T-helper 2 cell (primary cell): ENCODE results near the gene GCNA.

ENCODE experiments used
- DNase-seq, 5 experiments: peaks; one replicate each; pipeline versions ENCODE4 v3.0.0 to v3.0.0-alpha.2; 2012 to 2022
- total RNA-seq, 2 donors: gene quantifications; one replicate each; lab custom pipeline; 2026; lab: John Stamatoyannopoulos, UW

The GCNA gene, protein sequence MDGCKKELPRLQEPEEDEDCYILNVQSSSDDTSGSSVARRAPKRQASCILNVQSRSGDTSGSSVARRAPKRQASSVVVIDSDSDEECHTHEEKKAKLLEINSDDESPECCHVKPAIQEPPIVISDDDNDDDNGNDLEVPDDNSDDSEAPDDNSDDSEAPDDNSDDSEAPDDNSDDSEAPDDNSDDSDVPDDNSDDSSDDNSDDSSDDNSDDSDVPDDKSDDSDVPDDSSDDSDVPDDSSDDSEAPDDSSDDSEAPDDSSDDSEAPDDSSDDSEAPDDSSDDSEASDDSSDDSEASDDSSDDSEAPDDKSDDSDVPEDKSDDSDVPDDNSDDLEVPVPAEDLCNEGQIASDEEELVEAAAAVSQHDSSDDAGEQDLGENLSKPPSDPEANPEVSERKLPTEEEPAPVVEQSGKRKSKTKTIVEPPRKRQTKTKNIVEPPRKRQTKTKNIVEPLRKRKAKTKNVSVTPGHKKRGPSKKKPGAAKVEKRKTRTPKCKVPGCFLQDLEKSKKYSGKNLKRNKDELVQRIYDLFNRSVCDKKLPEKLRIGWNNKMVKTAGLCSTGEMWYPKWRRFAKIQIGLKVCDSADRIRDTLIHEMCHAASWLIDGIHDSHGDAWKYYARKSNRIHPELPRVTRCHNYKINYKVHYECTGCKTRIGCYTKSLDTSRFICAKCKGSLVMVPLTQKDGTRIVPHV
- 5.9 to 11.5 reads per million in 2 donors for total RNA-seq

DNA sequence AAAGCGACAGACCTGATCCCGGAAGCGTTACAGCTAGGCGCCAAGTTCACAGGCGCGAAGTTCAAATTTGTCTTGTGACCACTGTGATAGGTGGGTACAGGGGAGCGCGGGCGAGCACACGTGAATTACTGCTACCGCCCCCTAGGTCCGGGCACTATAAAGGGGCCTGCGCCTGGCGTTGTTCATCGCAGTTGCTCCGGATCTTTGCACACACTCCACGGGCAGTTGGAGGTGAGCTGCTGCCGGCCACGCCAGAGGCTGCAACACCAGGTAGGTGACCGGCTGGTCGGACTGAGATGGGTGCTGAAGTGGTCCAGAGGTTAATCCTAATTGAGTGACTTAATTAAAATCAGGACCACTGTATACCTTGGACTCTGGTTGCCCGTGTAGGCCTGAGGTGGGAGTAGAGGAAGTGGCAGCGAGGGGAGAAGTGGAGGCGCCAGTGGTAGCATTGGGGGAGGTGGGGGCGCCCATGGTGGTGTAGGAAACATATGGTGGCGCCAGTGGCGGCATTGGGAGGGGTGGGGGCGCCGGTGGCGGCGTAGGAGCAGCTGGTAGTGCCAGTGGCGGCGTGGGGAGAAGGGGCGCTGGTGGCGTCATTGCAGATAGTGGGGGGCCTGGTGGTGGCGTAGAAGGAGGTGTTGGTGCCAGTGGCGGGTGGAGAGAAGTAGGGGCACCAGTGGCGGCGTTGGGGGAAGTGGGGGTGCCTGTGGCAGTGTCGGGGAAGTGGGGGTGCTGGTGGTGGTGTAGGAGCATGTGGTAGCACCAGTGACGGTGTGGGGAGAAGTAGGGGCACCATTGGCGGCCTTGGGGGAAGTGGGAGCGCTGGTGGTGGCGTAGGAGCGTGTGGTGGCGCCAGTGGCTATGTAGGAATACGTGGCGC lies at the start of gene GCNA:
Gene GCNA, plus strand, starts transcription at position 185 of the 883 bp plus-strand sequence. CDS start 2,385 bp downstream, outside the sequence.
- no peak for DNase-seq

DNA sequence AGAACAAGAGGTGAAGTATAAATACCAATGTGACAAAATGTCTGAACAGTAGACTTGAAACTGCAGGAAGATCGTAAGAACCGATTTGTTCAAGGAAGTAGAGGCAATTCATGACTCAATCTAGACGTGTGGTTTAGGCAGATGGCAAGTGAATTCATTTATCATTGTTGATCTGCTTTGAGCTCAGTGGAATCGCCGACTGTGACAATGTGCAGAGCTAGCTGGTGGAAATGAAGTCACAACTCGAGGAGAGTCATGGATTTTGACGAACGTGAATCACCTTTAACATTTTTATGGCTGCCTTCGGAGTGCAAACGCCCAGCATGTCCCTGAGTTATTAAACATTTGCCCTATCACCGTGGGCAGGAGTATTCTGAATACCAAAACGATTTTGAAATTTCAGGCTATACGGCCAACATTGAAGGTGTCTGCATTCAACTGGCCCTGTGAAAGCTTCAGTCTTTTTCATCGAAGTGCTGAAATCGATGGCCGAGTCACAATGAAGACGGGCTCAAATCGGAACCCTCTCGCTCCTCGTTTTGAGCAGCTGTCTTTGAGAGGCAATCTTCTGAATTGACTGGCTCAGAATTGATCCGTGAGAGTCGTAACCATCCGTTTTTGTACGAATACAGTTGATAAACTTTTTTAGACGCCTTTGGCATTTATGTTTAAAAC lies 46.0 kb upstream of the GCNA start:
- peak in 4 of 5 experiments; percentile 24 to 96 (median 60) for DNase-seq

DNA sequence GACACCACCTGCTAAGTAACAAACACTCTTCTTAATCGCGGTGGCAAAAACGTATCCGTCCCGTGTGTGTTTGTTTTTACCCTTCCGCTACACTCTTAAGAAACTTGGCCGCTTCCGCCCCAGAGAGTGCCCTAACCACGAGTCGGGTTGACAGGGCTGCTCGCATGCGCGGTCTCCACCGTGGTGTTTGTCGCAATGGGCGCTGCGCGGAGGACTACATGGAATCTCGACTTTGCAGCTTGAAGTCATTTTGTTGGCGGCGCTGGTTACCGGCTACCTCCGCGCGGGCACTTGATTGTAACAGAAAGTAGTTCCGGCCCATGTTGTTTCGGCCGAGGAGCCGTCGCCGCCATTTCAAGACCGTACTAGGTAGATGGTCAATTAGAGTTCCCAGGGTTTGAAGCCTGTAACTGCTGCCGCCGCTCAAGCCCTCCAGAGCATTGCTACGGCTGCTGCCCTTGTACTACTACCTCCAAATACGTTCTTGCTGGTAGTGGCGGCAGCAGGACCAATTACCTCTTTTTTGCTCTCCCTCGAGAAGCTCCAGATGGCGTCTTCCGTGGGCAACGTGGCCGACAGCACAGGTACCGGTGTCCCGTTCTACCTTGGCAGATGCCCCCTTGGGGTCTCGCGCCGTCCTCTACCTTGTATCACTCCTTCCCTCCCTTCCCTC lies 45.3 kb upstream of the GCNA start, which contains the start of gene OGT:
Gene OGT, plus strand, starts transcription at position 352 of the 673 bp plus-strand sequence. Its CDS starts 196 bp downstream, at position 548.
- DNase-seq, result peak; percentile 76 to 99 (median 91)

DNA sequence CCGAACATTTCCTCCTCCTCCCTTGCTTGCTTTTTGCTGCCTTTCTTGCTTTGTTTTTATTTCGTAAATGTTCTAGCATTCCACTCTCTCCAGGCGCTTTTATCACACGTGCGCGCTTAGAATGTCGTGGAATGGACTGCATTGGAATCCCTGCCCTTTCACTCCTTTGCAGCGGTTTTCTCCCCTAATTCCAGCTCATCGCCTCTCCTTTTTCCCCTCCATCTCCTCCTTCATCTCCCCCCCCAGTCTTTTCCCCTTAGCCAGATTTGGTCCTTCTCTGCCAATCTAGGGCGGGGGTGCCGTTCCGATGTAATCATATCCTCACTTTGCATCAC lies 44.8 kb upstream of the GCNA start:
- no peak for DNase-seq

DNA sequence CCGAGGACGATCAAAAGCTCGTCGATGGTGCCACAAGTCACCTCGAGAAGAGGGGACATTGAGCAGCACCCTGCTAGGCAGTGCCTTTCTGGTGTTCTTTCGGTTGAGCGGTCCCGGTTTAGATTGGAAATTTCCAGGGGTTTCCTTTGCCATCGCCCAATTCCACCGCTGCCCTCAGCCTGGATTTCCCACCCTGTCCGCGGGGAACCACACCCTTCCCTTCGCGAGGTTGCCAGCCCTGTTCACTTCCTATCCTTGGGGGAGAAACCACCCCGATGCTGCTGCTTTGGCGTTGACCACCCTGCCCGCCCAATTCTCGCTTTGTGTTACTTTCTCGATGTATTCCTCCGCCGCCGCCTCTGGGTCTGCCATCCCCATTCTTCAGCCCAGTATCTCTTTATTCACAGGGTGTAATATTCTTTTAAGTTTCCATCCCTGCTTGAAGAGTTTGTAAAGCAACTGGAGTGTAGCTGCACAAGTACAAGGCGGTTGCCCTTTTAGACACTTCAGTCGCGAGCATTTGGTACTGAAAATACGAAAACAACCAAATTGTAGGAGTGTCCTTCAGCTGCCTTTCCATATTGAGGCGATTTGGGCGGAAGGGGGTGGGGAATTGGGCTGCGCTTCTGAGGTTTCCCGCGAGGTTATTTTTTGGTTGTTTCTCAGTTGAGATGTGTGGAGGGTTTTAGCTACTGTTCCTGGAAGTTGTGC lies 44.2 kb upstream of the GCNA start:
- peak in 4 of 5 experiments; percentile 26 to 86 (median 42) for DNase-seq

DNA sequence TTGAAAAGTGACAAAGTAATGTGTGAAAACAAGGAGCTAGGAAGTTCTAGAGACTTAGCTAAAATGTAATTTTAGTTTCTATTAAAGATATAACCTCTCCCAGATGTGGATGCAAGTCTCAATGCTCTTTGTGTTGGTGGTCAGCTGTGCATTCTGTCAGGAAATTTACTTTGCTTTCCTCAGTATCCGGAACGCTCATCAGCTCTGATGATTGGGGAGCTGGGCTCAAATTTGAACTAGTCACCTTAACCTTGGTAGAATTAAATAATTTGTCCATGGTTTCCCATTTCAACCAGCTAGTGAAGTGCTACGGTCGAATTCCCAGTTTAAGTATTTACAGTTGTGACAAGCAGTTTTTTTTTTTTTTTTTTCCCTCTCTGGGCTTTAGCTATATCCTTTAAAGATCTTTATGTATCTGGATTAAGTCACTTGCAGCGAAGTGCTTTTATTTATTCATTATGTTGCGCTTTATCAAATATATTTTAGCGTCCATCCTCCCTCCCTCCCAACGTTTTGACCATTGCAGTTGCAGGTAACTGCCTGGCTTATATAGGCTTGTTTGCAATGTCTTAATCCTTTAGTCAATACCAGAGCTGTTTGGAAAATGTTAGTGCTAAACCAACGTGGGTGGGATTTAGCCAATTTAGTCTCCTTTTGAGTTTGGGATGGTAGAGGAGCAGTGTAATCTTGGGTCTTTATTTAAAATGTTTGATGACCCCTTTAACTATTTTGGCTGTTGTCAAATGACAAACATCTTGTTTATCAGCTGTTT lies 43.3 kb upstream of the GCNA start:
- no peak for DNase-seq

DNA sequence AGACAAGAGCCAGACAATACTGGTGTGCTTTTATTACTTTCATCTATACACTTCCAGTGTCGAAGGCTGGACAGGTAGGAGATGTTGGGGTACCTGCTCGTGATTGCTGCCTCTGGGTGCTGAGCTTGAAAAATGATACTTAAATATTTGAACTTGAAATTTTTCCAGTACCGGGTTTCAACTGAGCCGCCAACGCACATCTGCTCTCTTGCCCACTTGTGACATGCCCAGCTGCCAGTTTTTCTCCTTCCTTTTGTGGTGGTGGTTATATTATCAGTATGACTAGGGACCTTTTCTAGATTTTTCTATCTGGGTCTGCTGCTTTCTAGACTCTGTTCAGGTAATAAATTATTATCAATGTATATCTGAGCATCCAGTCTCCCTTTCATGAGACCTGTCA lies 42.0 kb upstream of the GCNA start:
- DNase-seq, result peak in 1 of 5 experiments; percentile 63

DNA sequence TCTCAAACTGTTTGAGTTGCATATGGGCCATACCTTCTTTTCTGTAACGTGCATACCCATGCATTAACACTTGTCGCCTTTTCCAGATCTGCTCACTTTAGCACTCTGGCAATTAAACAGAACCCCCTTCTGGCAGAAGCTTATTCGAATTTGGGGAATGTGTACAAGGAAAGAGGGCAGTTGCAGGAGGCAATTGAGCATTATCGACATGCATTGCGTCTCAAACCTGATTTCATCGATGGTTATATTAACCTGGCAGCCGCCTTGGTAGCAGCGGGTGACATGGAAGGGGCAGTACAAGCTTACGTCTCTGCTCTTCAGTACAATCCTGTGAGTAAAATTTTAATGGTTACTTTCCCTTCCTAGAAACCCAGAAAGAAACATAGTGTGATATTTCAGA lies 40.5 kb upstream of the GCNA start:
- no peak for DNase-seq

DNA sequence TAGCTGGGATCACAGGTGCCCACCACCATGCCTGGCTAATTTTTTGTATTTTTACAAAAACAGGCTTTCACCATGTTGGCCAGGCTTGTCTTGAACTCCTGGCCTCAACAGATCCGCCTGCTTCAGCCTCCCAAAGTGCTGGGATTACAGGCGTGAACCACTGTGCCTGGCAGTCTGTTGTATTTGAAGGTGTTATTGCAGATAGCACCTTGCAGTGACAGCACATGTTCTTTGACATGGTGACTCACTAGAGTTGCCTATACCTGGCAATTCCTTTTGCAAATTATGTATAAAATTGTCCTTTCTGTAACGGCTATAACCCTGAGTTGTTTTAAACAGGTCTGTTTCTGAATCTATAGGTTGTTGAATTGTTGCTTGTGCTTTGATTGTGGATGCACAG lies 37.4 kb upstream of the GCNA start:
- DNase-seq, result no peak

DNA sequence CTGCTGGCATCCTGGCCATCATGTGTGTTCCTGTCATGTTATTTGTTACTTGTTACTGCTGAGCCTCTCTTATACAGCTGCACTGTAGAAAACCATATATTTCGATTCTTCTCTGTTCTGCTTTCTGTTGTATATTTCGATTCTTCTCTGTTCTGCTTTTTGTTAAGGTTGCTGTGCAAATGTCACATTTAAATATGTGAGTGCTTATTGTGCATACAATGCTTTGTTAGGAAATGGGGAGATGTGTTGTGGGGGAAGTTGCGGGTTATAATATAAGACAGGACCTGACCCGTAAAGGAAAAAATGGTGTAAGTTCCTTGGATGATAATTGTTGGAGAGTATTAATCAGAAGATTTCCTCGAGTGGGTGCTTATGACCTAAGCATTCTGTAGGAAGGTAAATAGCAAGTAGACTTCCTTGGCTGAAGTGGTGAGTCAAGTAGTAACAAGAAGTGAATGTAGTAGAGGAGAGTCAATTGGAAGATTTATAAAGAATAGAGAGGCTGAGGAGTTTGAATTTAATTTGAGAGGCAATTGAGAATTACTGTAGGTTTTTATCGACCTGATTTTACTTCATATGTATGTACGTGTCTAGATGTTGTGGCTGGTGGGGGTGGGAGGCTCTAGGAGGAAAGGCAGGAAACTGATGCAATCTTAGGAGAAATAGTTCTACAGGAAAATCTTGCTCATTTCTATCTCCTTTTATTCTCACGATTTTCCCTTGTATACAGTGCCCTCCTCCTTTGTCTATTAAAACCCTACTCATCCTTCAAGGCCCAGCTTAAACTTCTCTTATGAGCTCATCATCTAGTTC lies 36.8 kb upstream of the GCNA start:
- DNase-seq, result no peak

DNA sequence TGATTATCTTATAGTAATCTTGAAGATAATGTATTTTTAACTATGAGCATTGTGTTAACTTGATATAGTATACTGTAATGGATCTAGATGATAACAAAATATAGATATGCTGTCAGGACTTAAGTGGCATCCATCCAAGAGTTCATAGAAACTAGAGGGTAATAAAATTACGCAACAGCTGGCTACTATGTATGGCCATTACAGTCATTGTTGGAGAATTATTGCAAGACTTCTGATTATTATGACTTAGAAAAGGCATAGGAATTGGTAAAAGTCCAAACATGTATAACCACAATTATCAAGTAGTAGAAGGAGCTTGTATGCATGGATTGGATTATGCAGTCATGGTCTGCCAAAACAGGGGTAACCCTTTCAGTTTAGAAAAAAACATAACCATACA lies 35.8 kb upstream of the GCNA start:
- no peak for DNase-seq

DNA sequence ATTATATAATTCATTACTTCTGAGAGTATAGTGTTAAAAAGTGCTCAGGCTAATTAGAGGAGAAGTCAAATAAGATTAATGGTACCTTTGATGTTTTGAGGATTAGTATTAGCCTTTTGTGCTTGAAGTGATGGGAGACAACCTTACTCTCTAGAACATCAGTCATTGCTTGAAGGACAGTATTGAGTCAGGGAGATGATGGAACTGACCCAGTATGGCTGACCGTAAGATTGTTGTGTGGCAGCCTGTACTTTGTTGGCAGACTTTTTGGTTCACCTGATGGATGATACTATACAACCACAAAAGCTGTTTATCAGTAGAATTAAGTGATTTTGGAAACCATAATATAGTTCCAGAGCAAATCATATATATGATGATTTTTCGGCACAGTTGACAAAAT lies 35.4 kb upstream of the GCNA start:
- DNase-seq, result no peak

DNA sequence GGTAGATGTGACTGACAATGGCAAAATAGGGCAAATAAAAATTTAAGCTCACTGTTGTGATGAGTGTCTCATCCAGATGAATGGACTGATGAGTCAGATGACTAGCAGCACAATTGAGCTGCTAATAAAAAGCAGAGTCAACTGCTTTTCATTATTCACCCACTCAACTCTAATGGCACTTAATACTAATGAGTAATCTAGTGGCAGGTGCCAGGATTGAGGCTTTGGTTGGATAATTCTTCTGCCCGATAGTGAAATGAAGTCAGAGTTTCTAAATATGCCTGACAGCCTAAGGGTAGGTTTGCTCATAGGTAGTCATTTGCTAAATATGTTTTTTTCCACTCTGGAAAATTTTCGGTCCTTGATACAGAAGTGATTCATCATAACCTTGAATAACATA lies 34.9 kb upstream of the GCNA start:
- no peak for DNase-seq

DNA sequence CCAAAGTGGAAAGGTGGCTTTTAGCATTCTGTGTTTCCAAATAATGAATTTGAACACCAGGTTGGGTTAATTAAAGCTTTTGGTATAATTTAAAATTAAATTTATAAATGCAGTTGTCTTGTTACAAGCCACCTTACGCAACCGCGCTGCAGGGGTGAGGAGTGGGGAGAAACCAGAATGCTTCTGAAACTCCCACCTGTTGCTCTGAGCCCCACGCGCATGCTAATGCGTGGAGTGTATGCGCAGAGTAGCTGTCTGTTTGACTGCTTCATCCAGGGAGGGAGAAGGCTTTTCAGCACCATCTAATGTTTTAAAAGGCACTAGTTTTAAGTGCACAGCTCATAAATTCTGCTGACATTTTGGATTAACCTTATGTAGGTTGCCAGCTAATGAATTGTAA lies 32.9 kb upstream of the GCNA start:
- DNase-seq, result no peak

DNA sequence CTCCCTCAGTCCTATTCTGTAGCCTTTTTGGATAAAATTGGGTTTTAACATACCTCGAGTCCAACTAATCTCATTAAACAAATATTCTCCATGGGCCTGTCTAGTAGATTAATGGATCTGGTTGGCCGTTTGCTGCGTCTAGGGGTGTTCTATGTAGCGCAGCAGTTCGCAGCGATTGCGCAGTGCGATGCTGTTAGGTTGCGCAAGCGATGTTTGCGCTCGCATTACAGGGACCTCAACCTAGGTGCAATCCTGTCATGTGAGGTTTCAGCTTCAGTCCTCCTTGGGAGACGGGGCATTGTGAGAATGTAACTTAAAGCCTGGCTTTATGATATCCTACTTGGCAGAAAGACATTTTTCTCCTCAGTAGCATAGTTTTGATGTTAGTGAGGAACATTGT lies 31.4 kb upstream of the GCNA start:
- no peak for DNase-seq

DNA sequence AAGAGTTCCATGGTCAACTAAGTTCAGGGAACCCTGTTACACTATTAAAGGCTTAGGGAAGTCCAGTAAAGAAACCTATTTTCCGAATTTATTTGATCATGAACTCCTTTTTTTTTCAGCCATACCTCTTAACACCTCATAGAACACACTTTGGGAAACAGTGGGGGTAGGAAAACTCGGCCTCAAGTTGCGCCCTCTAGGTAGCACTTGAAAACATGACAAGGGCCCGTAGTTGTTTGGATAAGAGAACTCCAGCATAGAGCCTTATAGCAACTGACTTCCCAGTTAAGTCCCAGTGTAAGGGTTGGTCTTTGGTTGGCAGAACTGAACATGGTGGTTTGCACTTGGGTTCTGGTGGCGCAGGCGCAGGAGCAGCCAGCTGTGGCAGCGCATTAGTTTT lies 30.9 kb upstream of the GCNA start:
- no peak for DNase-seq

DNA sequence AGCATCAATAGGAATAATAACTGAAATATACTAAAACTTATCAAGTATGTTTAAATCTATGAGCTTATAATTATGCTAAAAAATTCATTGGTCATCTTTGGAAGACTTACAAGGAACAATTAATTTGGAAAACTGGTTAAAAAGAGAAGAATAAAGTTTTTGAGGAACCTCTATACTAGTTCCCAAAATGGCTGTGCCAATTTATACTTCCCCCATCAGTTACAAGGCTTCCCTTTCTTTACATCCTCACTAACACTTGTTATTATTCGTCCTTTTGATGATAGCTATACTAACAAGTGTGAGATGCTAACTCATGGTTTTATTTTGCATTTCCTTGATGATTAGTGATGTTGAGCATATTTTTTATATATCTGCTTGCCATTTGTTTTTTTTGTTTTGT lies 28.3 kb upstream of the GCNA start:
- DNase-seq, result no peak

DNA sequence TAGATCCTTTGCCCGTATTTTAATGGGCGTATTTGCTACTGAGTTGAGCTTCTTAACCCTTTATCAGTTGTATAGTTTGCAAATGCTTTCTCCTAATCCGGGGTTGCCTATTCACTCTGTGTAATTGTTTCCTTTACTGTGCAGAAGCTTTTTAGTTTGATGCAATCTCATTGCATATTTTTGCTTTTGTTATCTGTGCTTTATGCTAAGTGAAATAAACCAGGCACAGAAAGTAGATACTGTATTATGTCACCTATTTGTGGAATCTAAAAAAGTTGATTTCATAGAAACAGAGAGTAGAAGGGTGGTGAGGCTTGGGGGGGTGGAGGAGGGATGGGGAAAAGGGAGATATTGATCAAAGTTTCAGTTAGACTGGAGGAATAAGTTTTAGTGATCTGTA lies 27.7 kb upstream of the GCNA start:
- peak in 1 of 5 experiments; percentile 28 for DNase-seq

DNA sequence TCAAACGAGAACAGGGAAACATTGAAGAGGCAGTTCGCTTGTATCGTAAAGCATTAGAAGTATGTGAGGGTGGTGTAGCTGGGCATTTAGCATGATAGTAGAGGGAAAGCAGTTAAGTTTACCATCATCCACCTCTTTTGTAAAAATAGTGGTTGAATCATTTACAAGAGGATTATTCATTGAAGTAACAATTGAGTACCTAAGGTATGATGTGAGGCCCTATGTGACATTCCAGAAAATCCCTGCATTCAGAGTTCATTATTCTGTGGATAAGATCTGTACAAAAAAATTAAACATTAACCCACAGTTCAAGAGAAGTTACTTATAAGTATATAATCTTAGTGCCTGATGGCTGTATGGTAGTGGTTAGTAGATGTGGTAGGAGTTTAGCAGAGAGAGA lies 22.2 kb upstream of the GCNA start:
- DNase-seq, result no peak

DNA sequence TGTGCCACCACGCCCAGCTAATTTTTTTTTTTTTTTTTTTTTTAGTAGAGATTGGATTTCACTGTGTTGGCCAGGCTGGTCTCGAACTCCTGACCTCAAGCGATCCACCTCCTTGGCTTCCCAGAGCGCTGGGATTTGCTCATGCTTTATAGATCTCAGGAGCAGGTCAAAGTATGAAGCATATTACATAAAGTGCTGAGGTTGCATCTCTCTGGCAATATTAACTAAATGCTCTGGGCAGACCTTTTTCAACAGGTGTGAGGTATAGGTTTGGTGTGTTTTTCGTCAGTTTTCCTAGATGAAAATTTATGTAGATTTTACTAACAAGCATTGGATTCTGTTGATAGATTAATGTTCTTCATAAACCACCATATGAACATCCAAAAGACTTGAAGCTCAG lies 19.3 kb upstream of the GCNA start:
- no peak for DNase-seq
